OCI-LY7 (cell line): ENCODE measurements around the gene CD52. TPM values are rescaled to one million over a fixed set of nuclear protein-coding genes. Genes with fewer than 3 reads are reported as not detected.

Experiments used
- BruUV-seq: library from RNA; stranded (reverse); fragments of 400-500 nt; replicated peaks from 2 replicates; lab custom pipeline; 2021; lab: Mats Ljungman, UMichigan
- CTCF ChIA-PET: fragments of 300-600 bp; sonication (Branson Sonifier 250); formaldehyde crosslinking; loops from one replicate; lab custom pipeline; 2022; ENCODE audit warnings: antibody characterized with exemption; ENCODE audit not compliant: unreplicated experiment; lab: Charles Lee
- POLR2A ChIA-PET: fragments of 300-600 bp; sonication (Branson Sonifier 250); formaldehyde crosslinking; loops from one replicate; lab custom pipeline; 2022; ENCODE audit warnings: antibody characterized with exemption; lab: Charles Lee
- DNase-seq: peaks from one replicate; pipeline ENCODE4 v3.0.0-alpha.2; 2015; ENCODE audit warnings: low spot score
- H2AFZ ChIP-seq: fragments of 200-600 bp; sonication (generic), shearing (Covaris generic); 2 replicates; pipeline ENCODE4 v1.6.1; 2014; ENCODE audit warnings: mild to moderate bottlenecking, antibody characterized with exemption, low read length, moderate library complexity
- H3K27ac ChIP-seq: fragments of 200-600 bp; sonication (generic); 2 replicates; pipeline ENCODE4 v1.5.1; 2014; ENCODE audit warnings: mixed run types, low read depth, mild to moderate bottlenecking, moderate library complexity, low read length, inconsistent platforms; ENCODE audit not compliant: poor library complexity, severe bottlenecking
- H3K36me3 ChIP-seq: fragments of 200-600 bp; sonication (generic); 2 replicates; pipeline ENCODE4 v1.6.1; 2014; ENCODE audit warnings: mild to moderate bottlenecking, antibody characterized with exemption, low read length, moderate library complexity, mixed read lengths; ENCODE audit not compliant: insufficient read depth
- H3K4me1 ChIP-seq: fragments of 200-600 bp; sonication (generic); 2 replicates; pipeline ENCODE4 v1.5.1; 2014; ENCODE audit warnings: mild to moderate bottlenecking, low read length; ENCODE audit not compliant: insufficient read depth, poor library complexity, severe bottlenecking
- H3K4me2 ChIP-seq: fragments of 200-600 bp; sonication (generic); 2 replicates; pipeline ENCODE4 v1.6.1; 2014; ENCODE audit warnings: mild to moderate bottlenecking, low read length
- H3K4me3 ChIP-seq: fragments of 200-600 bp; sonication (generic); 2 replicates; pipeline ENCODE4 v1.5.1; 2014; ENCODE audit warnings: mild to moderate bottlenecking, low read depth, low read length; ENCODE audit not compliant: poor library complexity, severe bottlenecking
- H3K79me2 ChIP-seq: fragments of 200-600 bp; sonication (generic); 2 replicates; pipeline ENCODE4 v1.6.1; 2016; ENCODE audit warnings: low read depth, mild to moderate bottlenecking, low read length, moderate library complexity, mixed read lengths; ENCODE audit not compliant: insufficient read depth
- H3K9me2 ChIP-seq: fragments of 200-600 bp; sonication (generic); 2 replicates; pipeline ENCODE4 v1.6.1; 2016; ENCODE audit warnings: mild to moderate bottlenecking, low read length, mixed read lengths; ENCODE audit not compliant: insufficient read depth
- H3K9me3 ChIP-seq: fragments of 200-600 bp; sonication (generic); 2 replicates; pipeline ENCODE4 v1.6.1; 2014; ENCODE audit warnings: mild to moderate bottlenecking, mixed run types, low read length, mixed read lengths
- H4K20me1 ChIP-seq: fragments of 200-600 bp; sonication (generic); 2 replicates; pipeline ENCODE4 v1.6.1; 2014; ENCODE audit warnings: mild to moderate bottlenecking, antibody characterized with exemption, low read length, moderate library complexity, mixed read lengths; ENCODE audit not compliant: insufficient read depth
- CTCF ChIP-seq: fragments of 200-600 bp; sonication (generic); conservative IDR thresholded peaks from 2 replicates; pipeline ENCODE4 v1.5.1; 2014; ENCODE audit warnings: mild to moderate bottlenecking, antibody characterized with exemption, low read length, moderate library complexity, mixed read lengths
- EZH2phosphoT487 ChIP-seq: fragments of 200-600 bp; sonication (generic); IDR thresholded peaks from 2 replicates; pipeline ENCODE4 v1.6.1; 2018; ENCODE audit warnings: low read depth, borderline replicate concordance, mild to moderate bottlenecking, mixed run types, antibody characterized with exemption, low read length, moderate library complexity, mixed read lengths
- intact Hi-C: fragments of 100-400 bp; cut with micrococcal nuclease; formaldehyde crosslinking; loops from one replicate; pipeline ENCODE4 v1.10.0; 2022; ENCODE audit not compliant: unreplicated experiment
- total RNA-seq, 2 experiments: library from RNA; depleted of rRNA in 1 of 2; stranded (reverse); fragments of >200 nt in 1 of 2; shearing (Covaris generic) in 1 of 2; gene quantifications; 2 replicates each; pipeline ENCODE4 v1.2.3, GENCODE V29; 2014 to 2022

The CD52 gene
- total RNA-seq, 2 experiments from 2014 or later, result 470 to 769 TPM

- Histone ChIP-seq H3K4me1 (peaks cover 81% of the 10 kb centered on the region), H3K36me3 (peaks cover 19% of the 10 kb centered on the region; the same call in 1 of the 2 replicates), H3K9me2 (no peaks in the 10 kb centered on the region), H3K79me2 (no peaks in the 10 kb centered on the region), H4K20me1 (no peaks in the 10 kb centered on the region), H2AFZ (no peak overlapping the region), H3K4me3 (peak overlapping the region; percentile 47), H3K27ac (peak overlapping the region; percentile 98), H3K4me2 (peak overlapping the region; percentile 81), H3K9me3 (no peaks in the 10 kb centered on the region)
- BruUV-seq, result no TSS peak
- TF ChIP-seq EZH2phosphoT487 (no peak), CTCF (no peak)
- POLR2A ChIA-PET, result interaction anchor here (1.7 to 11.0 kb wide), 3 partner anchors 21 to 78 kb away, joined by 4 to 273 read pairs (median 106); partner anchors contain the start of genes CD52 and UBXN11
- CTCF ChIA-PET, result interaction anchor here (0.9 to 1.0 kb wide), 3 partner anchors 21 to 32 kb away, joined by 3 to 4 read pairs (median 3); partner anchors contain the start of gene CD52
- peak; percentile 96 for DNase-seq
- intact Hi-C loops, result loop anchor here (5.0 kb wide), 1 partner anchor 185 kb away; the partner anchor contains the start of gene HMGN2
These were observed 30.6 kb upstream of the CD52 start for GRCh38 chr1:26287033-26287711.

GRCh38 chr1:26287811-26288210 lies 29.9 kb upstream of the CD52 start:
- Histone ChIP-seq H4K20me1 (no peaks in the 10 kb centered on the region), H3K9me2 (no peaks in the 10 kb centered on the region), H3K4me2 (peak overlapping the region; percentile 81), H3K36me3 (peaks cover 16% of the 10 kb centered on the region), H3K4me1 (peaks cover 88% of the 10 kb centered on the region), H3K4me3 (peak overlapping the region; percentile 47), H3K9me3 (no peaks in the 10 kb centered on the region), H3K27ac (peak overlapping the region; percentile 98), H2AFZ (no peak overlapping the region), H3K79me2 (no peaks in the 10 kb centered on the region)
- ChIA-PET POLR2A (interaction anchor here (1.7 to 11.0 kb wide), 4 partner anchors 12 to 77 kb away, joined by 4 to 273 read pairs (median 60); partner anchors contain the start of genes CD52 and UBXN11), CTCF (interaction anchor here (0.9 to 3.0 kb wide), 7 partner anchors 20 to 73 kb away, joined by 3 to 30 read pairs (median 15); partner anchors contain the start of gene CD52)
- TF ChIP-seq EZH2phosphoT487, result no peak
- TF ChIP-seq CTCF, result no peak
- intact Hi-C loops, result loop anchor here (5.0 kb wide), 1 partner anchor 184 kb away; the partner anchor contains the start of gene HMGN2
- peak; percentile 30 for DNase-seq
- TSS peak; percentile 88 for BruUV-seq
